Lower lobe of right lung (tissue), 2 donors: ENCODE measurements around the gene PRG3. TPM values are rescaled to one million over a fixed set of nuclear protein-coding genes. Genes with fewer than 3 reads are reported as not detected.

Experiments
- ATAC-seq, 2 donors: fragments of 200-7000 bp; cut with Tn5 transposase; one replicate each; pipeline ENCODE4 v1.9.1; 2020 to 2022; ENCODE audit warnings: mild to moderate bottlenecking in 2 of 2, moderate library complexity in 2 of 2
- DNase-seq: peaks from one replicate; pipeline ENCODE4 v3.0.0-alpha.2; 2020
- H3K27ac ChIP-seq: fragments of 200-600 bp; one replicate; pipeline ENCODE4 v1.8.0; 2022
- H3K27me3 ChIP-seq: fragments of 200-600 bp; one replicate; pipeline ENCODE4 v1.8.0; 2022; ENCODE audit warnings: low read depth
- H3K36me3 ChIP-seq: fragments of 200-600 bp; one replicate; pipeline ENCODE4 v1.8.0; 2022; ENCODE audit warnings: mild to moderate bottlenecking
- H3K4me1 ChIP-seq: fragments of 200-600 bp; one replicate; pipeline ENCODE4 v1.8.0; 2022
- H3K4me3 ChIP-seq: fragments of 200-600 bp; one replicate; pipeline ENCODE4 v1.8.0; 2022; ENCODE audit warnings: mild to moderate bottlenecking
- H3K9me3 ChIP-seq: fragments of 200-600 bp; one replicate; pipeline ENCODE4 v1.8.0; 2022
- CTCF ChIP-seq: fragments of 200-600 bp; IDR thresholded peaks from one replicate; pipeline ENCODE4 v1.8.0; 2022; ENCODE audit warnings: antibody characterized with exemption, mild to moderate bottlenecking
- intact Hi-C: fragments of 100-400 bp; cut with DNase I; formaldehyde crosslinking; loops from one replicate; pipeline ENCODE4 v1.11.0; 2022
- total RNA-seq: library from RNA; stranded (reverse); fragmentation: NEBNext Ultra II Directional; extraction: Animal tissue kit (Norgen Biotek cat#: 25700); gene quantifications from one replicate; pipeline ENCODE4 v1.2.1, GENCODE V29; 2021
- donor health status: DM: no; HTN: yes; CAD: no; lungs with severe emphysema.

PRG3 gene
- total RNA-seq, 1 donor from 2014 or later, result not detected

DNA sequence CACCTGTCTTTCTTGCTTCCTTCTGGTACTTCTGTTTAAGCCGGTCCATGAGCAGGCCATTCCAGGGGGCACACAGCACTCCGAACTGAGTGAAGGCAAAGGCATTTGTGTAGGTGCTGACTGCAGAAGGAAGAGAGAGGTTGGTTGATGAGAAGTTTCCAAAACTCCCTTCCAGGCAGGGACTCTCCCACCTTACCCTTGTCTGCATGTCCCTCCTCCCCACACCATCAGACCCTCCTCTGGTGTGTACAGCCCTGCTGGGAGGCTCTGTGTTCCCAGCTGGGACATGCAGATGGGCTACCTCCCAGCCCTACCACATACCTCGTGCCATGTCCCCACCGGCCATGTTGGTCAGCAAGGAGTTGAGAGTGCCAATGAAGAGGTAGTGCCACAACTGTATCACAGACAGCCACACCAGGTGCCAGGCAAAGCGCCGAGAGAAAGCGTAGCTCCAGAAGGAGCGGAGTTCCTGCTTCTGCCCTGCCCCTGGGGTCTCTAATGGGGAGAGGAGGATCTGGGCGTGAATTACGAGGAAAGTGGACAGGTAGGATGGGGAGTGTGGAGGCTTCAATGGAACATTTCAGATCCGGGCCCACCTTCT, 33.8 kb upstream of the PRG3 start:
- Histone ChIP-seq H3K4me1 (peaks cover 18% of the 10 kb centered on the region), H3K4me3 (no peak overlapping the region), H3K36me3 (peaks cover 100% of the 10 kb centered on the region), H3K9me3 (no peaks in the 10 kb centered on the region), H3K27me3 (no peaks in the 10 kb centered on the region), H3K27ac (no peak overlapping the region)
- DNase-seq (no peak), ATAC-seq (no peak)
- TF ChIP-seq CTCF, result no peak
- intact Hi-C loops, result no loop called here

DNA sequence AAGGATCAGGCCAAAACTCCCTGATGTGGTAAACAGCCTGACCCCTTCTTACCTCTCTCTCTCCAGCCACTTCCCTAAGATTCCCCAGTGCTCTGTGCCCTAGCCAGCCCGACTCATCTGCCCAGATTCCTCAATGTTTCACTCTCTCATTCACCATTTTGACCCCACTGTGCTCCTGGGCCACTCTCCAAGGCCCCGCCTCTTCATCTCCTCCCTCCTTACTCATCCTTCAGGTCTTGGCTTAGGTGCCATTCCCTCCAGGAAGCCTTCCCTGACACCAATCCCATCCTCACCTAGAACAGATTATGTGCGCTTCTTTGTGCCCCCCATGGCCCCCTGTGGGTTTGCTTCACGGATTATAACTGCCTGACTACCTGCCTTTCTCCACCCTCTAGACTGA, 32.7 kb upstream of the PRG3 start:
- TF ChIP-seq CTCF, result no peak
- H3K9me3 ChIP-seq, result no peaks in the 10 kb centered on the region
- DNase-seq (no peak), ATAC-seq (no peak)
- H3K27ac ChIP-seq, result no peak overlapping the region
- intact Hi-C loops, result no loop called here
- peaks cover 18% of the 10 kb centered on the region for H3K4me1 ChIP-seq
- H3K27me3 ChIP-seq, result no peaks in the 10 kb centered on the region
- peaks cover 100% of the 10 kb centered on the region for H3K36me3 ChIP-seq
- no peak overlapping the region for H3K4me3 ChIP-seq

- H3K27ac ChIP-seq, result no peak overlapping the region
- ATAC-seq (no peak), DNase-seq (no peak)
These were observed 29.3 kb upstream of the PRG3 start for GRCh38 chr11:57410287-57410686.

GRCh38 chr11:57409321-57410100, 28.6 kb upstream of the PRG3 start:
- ATAC-seq, result no peak
- no peaks in the 10 kb centered on the region for H3K27me3 ChIP-seq
- no peak overlapping the region for H3K27ac ChIP-seq
- peaks cover 80% of the 10 kb centered on the region for H3K36me3 ChIP-seq
- H3K9me3 ChIP-seq, result no peaks in the 10 kb centered on the region
- TF ChIP-seq CTCF, result no peak
- no peak for DNase-seq
- peaks cover 10% of the 10 kb centered on the region for H3K4me1 ChIP-seq
- intact Hi-C loops, result no loop called here
- H3K4me3 ChIP-seq, result no peak overlapping the region

More at GRCh38 chr11:57410287-57410686, 29.3 kb upstream of the PRG3 start:
- Histone ChIP-seq H3K27me3 (no peaks in the 10 kb centered on the region), H3K9me3 (no peaks in the 10 kb centered on the region), H3K36me3 (peaks cover 87% of the 10 kb centered on the region), H3K4me1 (peaks cover 10% of the 10 kb centered on the region), H3K4me3 (no peak overlapping the region)
- no peak for TF ChIP-seq CTCF
- intact Hi-C loops, result no loop called here

DNA sequence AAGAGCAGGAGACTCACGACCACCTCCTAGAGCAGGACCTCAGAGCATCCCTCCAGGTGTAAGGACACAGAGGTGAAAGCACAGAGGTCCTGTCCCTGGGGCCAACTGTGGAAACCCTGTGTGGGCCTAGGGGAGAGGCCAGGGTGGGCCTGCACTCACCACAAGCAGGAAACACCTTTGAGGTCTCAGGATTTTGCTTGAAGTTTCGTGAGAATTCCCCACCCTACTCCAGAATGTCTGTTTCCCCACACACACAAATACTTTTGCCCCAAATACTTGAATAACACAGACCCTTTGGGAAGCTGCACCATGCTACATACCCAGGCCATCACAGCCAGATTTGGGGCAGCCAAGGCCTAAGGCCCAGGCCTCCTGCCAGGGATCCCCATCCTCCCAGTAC, 27.8 kb upstream of the PRG3 start:
- Histone ChIP-seq H3K4me1 (peaks cover 10% of the 10 kb centered on the region), H3K27me3 (no peaks in the 10 kb centered on the region), H3K9me3 (no peaks in the 10 kb centered on the region), H3K27ac (no peak overlapping the region), H3K4me3 (no peak overlapping the region), H3K36me3 (peaks cover 72% of the 10 kb centered on the region)
- intact Hi-C loops, result no loop called here
- no peak for TF ChIP-seq CTCF
- no peak for DNase-seq
- no peak for ATAC-seq
